GM12878 (cell line): ENCODE measurements around the gene KCNIP2. TPM values are rescaled to one million over a fixed set of nuclear protein-coding genes. Genes with fewer than 3 reads are reported as not detected.

Experiments
- ATAC-seq: fragments of 200-7000 bp; cut with Tn5 transposase; 3 replicates; pipeline ENCODE4 v1.9.1; 2020; ENCODE audit warnings: mild to moderate bottlenecking, moderate library complexity
- BruUV-seq: library from RNA; stranded (reverse); fragments of 400-500 nt; replicated peaks from 2 replicates; lab custom pipeline; 2021; lab: Mats Ljungman, UMichigan
- CTCF ChIA-PET: fragments of 300-600 bp; sonication (Branson Sonifier 250); formaldehyde crosslinking; extraction: SDS; loops from one replicate; lab custom pipeline; 2021; ENCODE audit warnings: inconsistent platforms; lab: Yijun Ruan, JAX
- POLR2A ChIA-PET: fragments of 350-600 bp; formaldehyde crosslinking; extraction: SDS; loops from one replicate; lab custom pipeline; 2021; ENCODE audit warnings: inconsistent platforms; lab: Charles Lee
- RAD21 ChIA-PET: fragments of 300-600 bp; sonication (Branson Sonifier 250); formaldehyde crosslinking; loops from one replicate; lab custom pipeline; 2023; ENCODE audit warnings: antibody characterized with exemption; ENCODE audit not compliant: unreplicated experiment; lab: Charles Lee
- SMC1A ChIA-PET: fragments of 300-600 bp; sonication (Branson Sonifier 250); formaldehyde crosslinking; loops from one replicate; lab custom pipeline; 2023; ENCODE audit not compliant: unreplicated experiment, uncharacterized antibody; lab: Charles Lee
- DNase-seq: peaks from one replicate; pipeline ENCODE4 v3.0.0-alpha.2; 2011; ENCODE audit warnings: low read depth, low spot score
- FAIRE-seq: peaks from 3 replicates; lab custom pipeline; 2011; peaks lifted over from hg19 to GRCh38; lab: Jason Lieb, UNC
- H2AFZ ChIP-seq: 2 replicates; pipeline ENCODE4 v1.6.0; 2011; ENCODE audit warnings: low read depth, low read length, control low read depth; ENCODE audit not compliant: control insufficient read depth
- H3K27ac ChIP-seq: 2 replicates; pipeline ENCODE4 v1.5.1; 2011; ENCODE audit warnings: control low read depth; ENCODE audit not compliant: control insufficient read depth, insufficient read depth
- H3K27me3 ChIP-seq, 2 experiments: replicated peaks in 1 of 2; 2 replicates each; pipeline versions ENCODE4 v1.6.0 to v1.6.1; 2011; ENCODE audit warnings: low read length in 1 of 2; ENCODE audit not compliant: control insufficient read depth in 2 of 2, insufficient read depth in 2 of 2
- H3K36me3 ChIP-seq, 2 experiments: 2 replicates each; pipeline ENCODE4 v1.5.1; 2011; ENCODE audit warnings: low read length in 1 of 2; ENCODE audit not compliant: control insufficient read depth in 2 of 2, insufficient read depth in 2 of 2
- H3K4me1 ChIP-seq: 2 replicates; pipeline ENCODE4 v1.6.1; 2011; ENCODE audit warnings: mild to moderate bottlenecking, low read length, moderate library complexity, mixed read lengths; ENCODE audit not compliant: control insufficient read depth, insufficient read depth
- H3K4me2 ChIP-seq: 2 replicates; pipeline ENCODE4 v1.6.0; 2011; ENCODE audit warnings: control low read depth; ENCODE audit not compliant: control insufficient read depth, insufficient read depth
- H3K4me3 ChIP-seq: fragments of 200-600 bp; sonication (generic); 2 replicates; pipeline ENCODE4 v1.5.1; 2016
- H3K79me2 ChIP-seq: 2 replicates; pipeline ENCODE4 v1.6.0; 2011; ENCODE audit warnings: low read length; ENCODE audit not compliant: control insufficient read depth, insufficient read depth
- H3K9ac ChIP-seq: 2 replicates; pipeline ENCODE4 v1.8.0; 2011; ENCODE audit warnings: low read length, control low read depth, mixed read lengths; ENCODE audit not compliant: control insufficient read depth, insufficient read depth
- H3K9me3 ChIP-seq: replicated peaks from 3 replicates; pipeline ENCODE4 v1.5.1; 2011; ENCODE audit warnings: mild to moderate bottlenecking, low read length; ENCODE audit not compliant: control insufficient read depth, insufficient read depth
- H4K20me1 ChIP-seq: 2 replicates; pipeline ENCODE4 v1.6.0; 2011; ENCODE audit not compliant: control insufficient read depth, insufficient read depth
- CBX5 ChIP-seq: sonication (generic); IDR thresholded peaks from 2 replicates; pipeline ENCODE4 v1.6.1; 2016; ENCODE audit warnings: low read depth, moderate library complexity, mild to moderate bottlenecking, inconsistent platforms
- E4F1 ChIP-seq: fragments of 450-650 bp; IDR thresholded peaks from 2 replicates; pipeline ENCODE4 v1.6.1; 2018; ENCODE audit warnings: borderline replicate concordance, mild to moderate bottlenecking; ENCODE audit not compliant: partially characterized antibody
- FOXK2 ChIP-seq: fragments of 450-650 bp; IDR thresholded peaks from 2 replicates; pipeline ENCODE4 v1.6.1; 2017; ENCODE audit warnings: mild to moderate bottlenecking, moderate library complexity
- GABPA ChIP-seq: IDR thresholded peaks from 2 replicates; pipeline ENCODE4 v1.6.1; 2014; ENCODE audit warnings: antibody characterized with exemption, low read depth, mild to moderate bottlenecking, inconsistent platforms
- NR2F1 ChIP-seq: fragments of 450-650 bp; conservative IDR thresholded peaks from 2 replicates; pipeline ENCODE4 v1.6.1; 2017; ENCODE audit warnings: mild to moderate bottlenecking
- NRF1 ChIP-seq: conservative IDR thresholded peaks from 2 replicates; pipeline ENCODE4 v1.6.1; 2011; ENCODE audit warnings: mild to moderate bottlenecking, low read depth, low read length, improper control_type of control experiment
- WRNIP1 ChIP-seq: IDR thresholded peaks from 2 replicates; pipeline ENCODE4 v1.6.1; 2011; ENCODE audit warnings: low read depth, low read length, improper control_type of control experiment, borderline replicate concordance
- WGBS: methylation state at CpG from one replicate; pipeline ENCODE4 v1.1.6; 2016; ENCODE audit warnings: low lambda C conversion rate; ENCODE audit not compliant: insufficient replicate concordance, insufficient coverage; ENCODE audit errors: missing lambda C conversion rate; 5-methylcytosine and 5-hydroxymethylcytosine counted together
- in situ Hi-C: fragments of 300-500 bp; cut with MboI; formaldehyde crosslinking; loops from 9 replicates; pipeline ENCODE4 v1.14.3; 2018; ENCODE audit warnings: mixed read lengths
- intact Hi-C: fragments of 100-400 bp; cut with micrococcal nuclease; formaldehyde crosslinking; loops from one replicate; pipeline ENCODE4 v1.14.2; 2022; ENCODE audit not compliant: unreplicated experiment
- polyA plus RNA-seq, 11 experiments: library from polyadenylated mRNA; depleted of rRNA in 4 of 11; unstranded in 6 of 11; stranded (reverse) in 5 of 11; fragments of >200 nt; fragmentation: Nextera tagmentation in 4 of 11; fragmentation: Illumina TruSeq in 1 of 11; extraction: Ambion mirVana in 4 of 11; extraction: Trizol in 1 of 11; gene quantifications; 1 replicate in 1 of 11; 2 replicates in 10 of 11; pipeline versions ENCODE4 v1.2.1 to v1.2.3, GENCODE V29; 2011 to 2016; ENCODE audit warnings: inconsistent platforms in 2 of 11, missing spikeins in 2 of 11, low read depth in 1 of 11
- total RNA-seq, 4 experiments: library from RNA; depleted of rRNA in 3 of 4; stranded (reverse); fragments of >200 nt in 3 of 4; fragmentation: Illumina TruSeq in 1 of 4; extraction: Trizol in 1 of 4; gene quantifications; 2 replicates each; pipeline versions ENCODE4 v1.2.1 to v1.2.3, GENCODE V29; 2013 to 2021

Gene KCNIP2
- total and polyA plus RNA-seq, 10 of the 15 experiments (the other 5 are each of a cell fraction or from before 2014, with no cell fraction given) = 0.46 to 4.3 (median 1.7) TPM

- no peak overlapping the region for H2AFZ ChIP-seq
- no peaks in the 10 kb centered on the region for H3K9me3 ChIP-seq
- CTCF ChIA-PET = interaction anchor here (1.2 to 2.0 kb wide), 3 partner anchors 14 to 243 kb away, joined by 3 to 9 read pairs (median 5); partner anchors contain the start of gene OGA
- H3K4me3 ChIP-seq = no peak overlapping the region
- H3K27me3 ChIP-seq = no peaks in the 10 kb centered on the region
- no TSS peak for BruUV-seq
- no peak for ATAC-seq
- H3K9ac ChIP-seq = no peak overlapping the region
- H3K4me2 ChIP-seq = no peak overlapping the region
- FAIRE-seq = no peak
- no peaks in the 10 kb centered on the region for H3K79me2 ChIP-seq
- H4K20me1 ChIP-seq = no peaks in the 10 kb centered on the region
- SMC1A ChIA-PET = interaction anchor here (0.9 to 1.0 kb wide), 3 partner anchors 178 to 241 kb away, joined by 3 read pairs; no protein-coding TSS in a partner anchor
- no peak for DNase-seq
- RAD21 ChIA-PET = interaction anchor here (0.6 to 1.5 kb wide), 5 partner anchors 14 to 175 kb away, joined by 3 to 4 read pairs (median 3); no protein-coding TSS in a partner anchor
- TF ChIP-seq FOXK2 (no peak), NR2F1 (no peak), GABPA (no peak), NRF1 (no peak), E4F1 (no peak), CBX5 (no peak), WRNIP1 (no peak)
- H3K4me1 ChIP-seq = peaks cover 22% of the 10 kb centered on the region
- WGBS = 96% methylated on average over 4 of the region's 4 CpGs
- intact Hi-C loops (no loop called here), in situ Hi-C loops (no loop called here)
- H3K36me3 ChIP-seq = peaks cover 0 to 4% of the 10 kb centered on the region in 2 experiments; a peak in 2 of 4 replicates
- POLR2A ChIA-PET = no interaction called here
- no peak overlapping the region for H3K27ac ChIP-seq
These were observed 11.3 kb downstream of the KCNIP2 start for GRCh38 chr10:101832325-101832771.
